ENCODE data around the gene SLC5A1.

DNA sequence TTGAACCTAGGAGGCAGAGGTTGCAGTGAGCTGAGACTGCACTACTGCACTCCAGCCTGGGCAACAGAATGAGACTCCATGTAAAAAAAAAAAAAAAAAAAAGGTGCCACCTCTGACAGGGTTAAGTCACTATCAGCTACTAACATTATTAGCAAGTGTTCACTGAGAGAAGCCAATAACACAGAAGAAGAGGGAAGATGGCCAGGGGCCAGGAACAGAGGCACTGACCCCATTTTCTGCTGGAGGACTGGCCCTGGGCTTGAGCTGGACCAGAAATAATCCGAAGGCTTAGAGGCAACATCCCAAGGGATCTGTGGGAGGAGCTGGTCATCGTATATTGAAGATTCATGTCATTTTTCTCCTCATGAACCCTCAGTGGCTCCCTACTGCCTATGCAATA is 5.0 kb downstream of the SLC5A1 start:
- TF ChIP-seq, protein P1, sequence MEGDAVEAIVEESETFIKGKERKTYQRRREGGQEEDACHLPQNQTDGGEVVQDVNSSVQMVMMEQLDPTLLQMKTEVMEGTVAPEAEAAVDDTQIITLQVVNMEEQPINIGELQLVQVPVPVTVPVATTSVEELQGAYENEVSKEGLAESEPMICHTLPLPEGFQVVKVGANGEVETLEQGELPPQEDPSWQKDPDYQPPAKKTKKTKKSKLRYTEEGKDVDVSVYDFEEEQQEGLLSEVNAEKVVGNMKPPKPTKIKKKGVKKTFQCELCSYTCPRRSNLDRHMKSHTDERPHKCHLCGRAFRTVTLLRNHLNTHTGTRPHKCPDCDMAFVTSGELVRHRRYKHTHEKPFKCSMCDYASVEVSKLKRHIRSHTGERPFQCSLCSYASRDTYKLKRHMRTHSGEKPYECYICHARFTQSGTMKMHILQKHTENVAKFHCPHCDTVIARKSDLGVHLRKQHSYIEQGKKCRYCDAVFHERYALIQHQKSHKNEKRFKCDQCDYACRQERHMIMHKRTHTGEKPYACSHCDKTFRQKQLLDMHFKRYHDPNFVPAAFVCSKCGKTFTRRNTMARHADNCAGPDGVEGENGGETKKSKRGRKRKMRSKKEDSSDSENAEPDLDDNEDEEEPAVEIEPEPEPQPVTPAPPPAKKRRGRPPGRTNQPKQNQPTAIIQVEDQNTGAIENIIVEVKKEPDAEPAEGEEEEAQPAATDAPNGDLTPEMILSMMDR (conservative IDR thresholded peaks at IDR 0.05; ENCODE audit: low read depth, low read length) = no peak
- TF ChIP-seq EZH2 (IDR thresholded peaks at IDR 0.05; ENCODE audit: low read length, unreplicated experiment) = no peak
